Activated effector memory CD4-positive, alpha-beta T cell treated with Interleukin-2 at 50 U/mL for 16 hours (primary cell): Measurements from ENCODE around the gene APH1A.
"Not testable (repeated sequence)": the region's sequence is repeated elsewhere in the genome, so short reads cannot be mapped to it uniquely, and the experiment has no call there.

Experiments used
- DNase-seq: peaks from one replicate; pipeline ENCODE4 v3.0.0-alpha.2; 2020

APH1A gene

GRCh38 chr1:150267896-150268295 is 920 bp downstream of the APH1A start:
- no peak for DNase-seq

GRCh38 chr1:150263549-150263948 is 5.3 kb downstream of the APH1A start:
- DNase-seq = no peak

DNA sequence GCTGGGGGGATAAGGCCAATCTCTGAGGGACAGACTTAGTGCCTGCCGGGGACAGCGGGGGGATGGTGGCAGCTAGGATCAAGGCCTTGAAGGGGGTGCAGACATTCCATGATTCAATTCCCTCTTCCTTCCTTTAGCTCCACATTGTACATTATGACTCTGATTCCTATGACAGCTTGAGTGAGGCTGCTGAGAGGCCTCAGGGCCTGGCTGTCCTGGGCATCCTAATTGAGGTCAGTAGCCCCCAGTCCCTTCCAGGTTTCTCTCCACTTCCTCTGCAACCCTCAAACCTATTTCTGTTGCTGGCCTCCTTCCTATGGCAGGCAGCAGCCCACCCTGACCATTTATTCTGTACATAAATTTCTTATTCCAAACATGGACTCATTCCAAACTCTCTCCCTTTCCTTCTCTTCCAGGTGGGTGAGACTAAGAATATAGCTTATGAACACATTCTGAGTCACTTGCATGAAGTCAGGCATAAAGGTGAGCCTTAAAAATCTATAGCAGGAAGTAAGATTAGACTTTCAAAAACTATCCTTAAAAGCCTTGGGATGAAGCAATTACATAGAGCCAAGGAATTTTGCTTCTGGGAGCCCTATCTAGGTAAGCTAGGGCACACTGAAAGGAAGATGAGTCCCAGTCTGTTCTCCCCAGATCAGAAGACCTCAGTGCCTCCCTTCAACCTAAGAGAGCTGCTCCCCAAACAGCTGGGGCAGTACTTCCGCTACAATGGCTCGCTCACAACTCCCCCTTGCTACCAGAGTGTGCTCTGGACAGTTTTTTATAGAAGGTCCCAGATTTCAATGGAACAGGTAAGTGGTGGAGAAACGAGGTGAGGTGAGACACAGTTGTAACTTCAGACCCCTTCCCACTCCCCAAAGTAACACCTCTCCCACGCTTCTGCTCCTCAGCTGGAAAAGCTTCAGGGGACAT is 6.2 kb downstream of the APH1A start:
- no peak for DNase-seq

DNA sequence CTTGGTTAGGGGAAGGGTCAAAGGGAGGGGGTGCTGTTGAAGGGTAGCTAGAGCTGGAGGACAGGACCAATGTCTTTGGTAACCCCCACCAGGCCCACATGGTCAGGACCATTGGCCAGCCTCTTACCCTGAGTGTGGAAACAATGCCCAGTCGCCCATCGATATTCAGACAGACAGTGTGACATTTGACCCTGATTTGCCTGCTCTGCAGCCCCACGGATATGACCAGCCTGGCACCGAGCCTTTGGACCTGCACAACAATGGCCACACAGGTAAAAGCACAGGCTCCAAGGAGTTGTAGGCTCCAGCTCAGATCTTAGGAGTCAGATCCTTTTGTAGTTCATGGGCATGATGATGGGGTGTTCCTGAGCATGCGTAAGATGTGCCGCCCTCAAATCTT is 7.4 kb downstream of the APH1A start:
- no peak for DNase-seq

- no peak for DNase-seq
Measured at GRCh38 chr1:150259758-150260669, 8.8 kb downstream of the APH1A start.

DNA sequence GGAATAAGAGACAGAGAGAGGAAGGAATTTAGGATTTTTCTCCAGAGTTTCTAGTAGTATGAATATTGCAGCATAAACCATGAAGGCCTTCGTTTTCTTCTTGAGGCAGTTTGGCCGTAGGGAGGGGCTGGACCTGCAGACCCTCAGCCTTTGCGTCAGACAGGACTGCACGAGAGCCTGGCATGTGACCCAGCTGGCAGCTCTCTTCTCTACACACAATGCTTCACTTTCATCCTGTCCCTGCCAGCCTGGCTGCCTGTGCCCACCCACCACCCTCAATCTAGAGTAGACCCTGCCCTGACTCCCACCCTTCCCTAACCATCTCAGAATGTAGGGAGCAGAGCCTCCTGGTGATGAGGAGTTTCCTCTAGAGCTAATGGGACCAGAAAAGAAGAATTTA is 9.6 kb downstream of the APH1A start:
- no peak for DNase-seq

- DNase-seq = no peak
Measured at GRCh38 chr1:150257624-150258585, 10.9 kb downstream of the APH1A start, which contains the start of gene CA14. TSS of gene CA14 (plus strand) at chr1:150257774. CDS start at chr1:150258129, 355 bp downstream.

GRCh38 chr1:150256554-150257341 is 12.1 kb downstream of the APH1A start:
- no peak for DNase-seq

GRCh38 chr1:150256198-150256553 is 12.6 kb downstream of the APH1A start:
- no peak for DNase-seq

DNA sequence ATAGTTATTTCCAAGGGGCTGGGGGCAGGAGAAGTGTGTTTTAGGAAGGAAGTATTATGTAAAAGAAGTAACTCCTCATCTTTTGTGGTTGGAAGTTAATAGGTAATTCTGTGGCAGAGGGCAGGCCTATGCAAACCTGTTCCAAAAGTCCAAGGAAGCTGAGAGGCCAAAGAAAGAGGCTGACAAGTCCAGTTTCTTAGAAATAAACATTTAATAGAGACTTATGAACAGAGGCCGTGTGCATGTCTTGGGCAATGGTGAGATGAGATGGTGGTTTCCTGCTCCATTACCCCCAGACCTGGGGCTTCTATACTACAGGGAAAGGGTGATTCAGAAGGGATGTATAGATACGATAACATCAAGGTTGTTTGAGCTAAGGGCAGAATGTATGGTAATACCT is 18.9 kb downstream of the APH1A start:
- no peak for DNase-seq

DNA sequence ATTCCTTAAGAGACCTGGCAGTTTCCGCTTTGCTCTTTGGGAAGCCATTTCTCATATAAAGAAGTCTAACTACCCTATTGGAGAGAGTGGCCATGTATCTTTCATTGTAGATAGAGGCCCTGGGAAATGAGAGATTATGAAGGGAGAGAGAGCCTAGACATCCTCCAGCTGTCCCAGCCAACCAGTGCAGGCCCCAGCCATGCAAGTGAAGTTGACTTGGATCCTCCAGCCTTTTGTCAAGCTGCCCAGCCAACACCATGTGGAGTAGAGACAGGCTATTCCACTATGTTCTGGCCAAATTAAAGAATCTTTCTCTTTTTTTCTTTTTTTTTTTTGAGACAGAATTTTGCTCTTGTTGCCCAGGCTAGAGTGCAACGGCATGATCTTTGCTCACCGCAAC is 25.8 kb downstream of the APH1A start:
- no peak for DNase-seq

- DNase-seq = no peak
Measured at GRCh38 chr1:150237746-150238145, 31.1 kb downstream of the APH1A start.

GRCh38 chr1:150237176-150237575 is 31.6 kb downstream of the APH1A start:
- DNase-seq = not testable (repeated sequence)

DNA sequence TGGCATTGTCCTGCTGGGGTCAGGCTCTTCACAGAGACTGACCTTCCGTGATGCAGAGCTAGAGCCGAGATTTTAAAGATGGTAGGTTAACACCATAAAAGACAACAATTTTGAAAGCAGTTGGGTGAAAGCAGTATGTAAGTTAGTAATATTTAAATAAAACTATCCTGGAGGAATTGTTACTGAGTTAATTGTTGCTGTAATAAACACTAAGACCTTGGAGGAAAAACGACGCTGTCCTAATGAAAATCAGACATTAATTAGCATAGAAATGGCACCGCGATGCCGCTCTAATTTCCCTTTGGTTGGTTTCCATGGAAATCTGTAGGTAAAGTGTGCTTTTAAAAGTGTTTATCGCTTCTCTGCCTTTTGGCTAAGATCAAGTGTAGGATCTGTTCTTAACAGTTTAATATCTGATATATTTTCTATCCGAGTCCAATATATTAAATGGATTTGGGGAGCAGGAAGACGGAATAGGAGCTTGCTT is 32.2 kb downstream of the APH1A start:
- DNase-seq = no peak

DNA sequence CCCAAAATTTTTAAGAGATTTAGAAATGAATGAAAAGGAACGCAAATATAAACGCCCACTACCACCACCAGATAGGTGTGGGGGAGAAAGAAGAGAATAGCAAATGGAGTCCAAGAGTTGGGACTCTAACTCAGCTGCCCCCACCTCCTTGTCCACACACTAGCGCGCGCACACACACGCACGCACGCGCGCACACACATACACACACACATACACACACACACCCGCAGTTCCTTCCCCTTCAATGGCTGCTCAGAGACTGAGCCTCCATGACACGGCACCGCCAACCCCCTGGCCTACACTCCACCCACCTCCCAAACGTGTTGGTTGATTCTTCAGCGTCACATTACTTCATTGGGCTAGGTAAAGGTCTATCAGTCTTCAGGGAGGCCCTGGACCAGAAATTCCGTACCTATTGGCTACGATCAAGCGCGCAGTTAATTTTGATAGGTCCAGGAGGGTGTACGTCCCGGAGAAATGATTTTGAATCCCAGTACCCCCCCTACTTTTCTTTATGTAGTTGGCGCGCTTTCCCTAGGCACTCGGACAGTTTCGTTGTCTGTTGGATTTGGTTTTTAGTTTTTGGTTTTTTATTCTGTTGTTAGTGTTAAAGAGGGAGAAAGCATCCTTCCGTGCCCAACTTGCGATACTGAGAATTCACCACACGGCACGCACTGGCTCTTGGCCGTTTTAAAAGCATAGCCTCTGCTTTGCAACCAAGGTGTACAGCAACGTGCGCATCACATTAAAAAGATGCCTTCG is 32.8 kb downstream of the APH1A start, which contains the start of gene ANP32E:
TSS of gene ANP32E (minus strand) at position 261 of the 762 bp plus-strand sequence. CDS start 326 bp downstream, outside the sequence.
- DNase-seq = peak; percentile 90

DNA sequence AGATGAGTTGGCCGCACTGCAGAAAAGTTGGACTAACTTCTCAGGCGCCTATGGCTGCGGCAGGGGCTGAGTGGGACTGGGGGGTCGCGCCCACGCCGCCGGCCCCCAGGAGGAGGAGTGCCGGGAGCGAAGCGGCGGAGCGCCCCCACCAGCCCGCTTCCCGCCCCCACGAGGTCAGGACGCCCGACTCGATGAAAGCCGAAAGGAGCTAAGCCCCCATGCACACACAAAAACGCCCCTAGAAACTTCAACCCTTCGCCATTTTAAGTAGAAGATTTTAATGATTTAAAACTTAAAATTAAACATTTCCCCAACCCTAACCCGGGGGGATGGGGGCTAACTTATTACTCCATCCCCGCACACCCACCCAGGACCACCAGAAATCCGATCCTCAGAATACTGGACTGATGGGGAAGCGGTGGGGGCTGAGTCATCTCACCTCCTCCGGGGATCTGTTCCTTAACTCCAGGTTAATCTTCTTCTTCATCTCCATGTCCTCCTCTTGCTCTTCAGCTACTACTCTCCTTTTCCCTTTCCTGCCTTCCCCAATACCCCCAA is 33.4 kb downstream of the APH1A start:
- no peak for DNase-seq

- peak; percentile 81 for DNase-seq
Measured at GRCh38 chr1:150234566-150235293, 34.1 kb downstream of the APH1A start.

GRCh38 chr1:150234309-150234565 is 34.6 kb downstream of the APH1A start:
- no peak for DNase-seq
